Liver (tissue), 3 donors: ENCODE data around the gene GPR33.

Source experiments
- ATF3 ChIP-seq: IDR thresholded peaks from 2 replicates; pipeline ENCODE4 v1.6.1; 2016; ENCODE audit warnings: antibody characterized with exemption
- CTCF ChIP-seq: fragments of 150-350 bp; IDR thresholded peaks from 2 replicates; pipeline ENCODE4 v1.5.1; 2017; ENCODE audit warnings: improper control_type of control experiment, low read depth, low read length; ENCODE audit not compliant: missing input control
- FOXA1 ChIP-seq: IDR thresholded peaks from 2 replicates; pipeline ENCODE4 v1.6.1; 2016; ENCODE audit warnings: antibody characterized with exemption
- GABPA ChIP-seq, 2 donors: IDR thresholded peaks in 1 of 2; conservative IDR thresholded peaks in 1 of 2; 2 replicates each; pipeline ENCODE4 v1.6.1; 2016; ENCODE audit warnings: antibody characterized with exemption in 2 of 2, mild to moderate bottlenecking in 1 of 2, moderate library complexity in 1 of 2
- MAX ChIP-seq: IDR thresholded peaks from 2 replicates; pipeline ENCODE4 v1.6.1; 2016; ENCODE audit warnings: antibody characterized with exemption
- RAD21 ChIP-seq, 2 donors: IDR thresholded peaks; 2 replicates each; pipeline ENCODE4 v1.6.1; 2016; ENCODE audit warnings: antibody characterized with exemption in 2 of 2, mild to moderate bottlenecking in 2 of 2
- REST ChIP-seq: IDR thresholded peaks from 2 replicates; pipeline ENCODE4 v1.6.1; 2016; ENCODE audit warnings: antibody characterized with exemption, mild to moderate bottlenecking
- SP1 ChIP-seq: IDR thresholded peaks from 2 replicates; pipeline ENCODE4 v1.6.1; 2018; ENCODE audit warnings: antibody characterized with exemption, mild to moderate bottlenecking
- TAF1 ChIP-seq: conservative IDR thresholded peaks from 2 replicates; pipeline ENCODE4 v1.6.1; 2016; ENCODE audit warnings: antibody characterized with exemption, mild to moderate bottlenecking
- YY1 ChIP-seq: IDR thresholded peaks from 2 replicates; pipeline ENCODE4 v1.6.1; 2016; ENCODE audit warnings: antibody characterized with exemption, mild to moderate bottlenecking
- donor health status: healthy.
- donor health status: healthy.

GRCh38 chr14:31489691-31490090 is 1.9 kb upstream of the GPR33 start:
- TF ChIP-seq CTCF, result no peak
- TF ChIP-seq GABPA (IDR thresholded peaks at IDR 0.05 in 1 of 2, conservative IDR thresholded peaks at IDR 0.05 in 1 of 2), result no peak
- TF ChIP-seq SP1, result no peak
- TF ChIP-seq TAF1, result no peak
- TF ChIP-seq ATF3, result no peak
- no peak for TF ChIP-seq FOXA1
- TF ChIP-seq REST, result no peak
- TF ChIP-seq RAD21 (IDR thresholded peaks at IDR 0.05), result no peak
- TF ChIP-seq MAX, result no peak
- no peak for TF ChIP-seq YY1
